Measurements from ENCODE around the gene PTPRR. TPM values are rescaled to one million over a fixed set of nuclear protein-coding genes. Genes with fewer than 3 reads are reported as not detected.

The PTPRR gene
- total RNA-seq, 4 donors from 2014 or later: 0.19 TPM; not detected in 3

GRCh38 chr12:70756791-70757190 lies 163.7 kb downstream of the PTPRR start:
- no peak for DNase-seq
- WGBS, 2 donors: 20 to 23% methylated on average over 2 of the region's 2 CpGs
- H3K27ac ChIP-seq: no peak overlapping the region
- H3K36me3 ChIP-seq: no peaks in the 10 kb centered on the region
- H3K4me1 ChIP-seq: no peaks in the 10 kb centered on the region
- TF ChIP-seq POLR2A (IDR thresholded peaks at IDR 0.05) (no peak), CTCF (IDR thresholded peaks at IDR 0.05) (no peak)
- peaks cover 0 to 4% (median 0%) of the 10 kb centered on the region in 4 donors for H3K27me3 ChIP-seq
- H3K4me3 ChIP-seq: no peak overlapping the region
- intact Hi-C loops (cut with DNase I): no loop called here
- H3K9me3 ChIP-seq: no peaks in the 10 kb centered on the region

GRCh38 chr12:70756118-70756517 lies 164.4 kb downstream of the PTPRR start:
- no peak overlapping the region for H3K27ac ChIP-seq

GRCh38 chr12:70754330-70754741 lies 166.2 kb downstream of the PTPRR start:
- H3K4me3 ChIP-seq: no peak overlapping the region
- TF ChIP-seq POLR2A (IDR thresholded peaks at IDR 0.05) (no peak), CTCF (IDR thresholded peaks at IDR 0.05) (no peak)
- H3K27ac ChIP-seq: no peak overlapping the region
- intact Hi-C loops (cut with DNase I): no loop called here
- H3K9me3 ChIP-seq: no peaks in the 10 kb centered on the region
- H3K27me3 ChIP-seq: peaks cover 0 to 4% (median 0%) of the 10 kb centered on the region in 4 donors
- 48 to 54% methylated on average over 6 of the region's 6 CpGs for WGBS, 2 donors
- no peak for DNase-seq
- H3K36me3 ChIP-seq: no peaks in the 10 kb centered on the region
- no peaks in the 10 kb centered on the region for H3K4me1 ChIP-seq

More at GRCh38 chr12:70756118-70756517, 164.4 kb downstream of the PTPRR start:
- Histone ChIP-seq H3K27me3 (peaks cover 0 to 4% (median 0%) of the 10 kb centered on the region in 4 donors), H3K4me1 (no peaks in the 10 kb centered on the region), H3K36me3 (no peaks in the 10 kb centered on the region), H3K9me3 (no peaks in the 10 kb centered on the region), H3K4me3 (no peak overlapping the region)
- DNase-seq: no peak
- intact Hi-C loops (cut with DNase I): no loop called here
- TF ChIP-seq POLR2A (IDR thresholded peaks at IDR 0.05): no peak
- no peak for TF ChIP-seq CTCF (IDR thresholded peaks at IDR 0.05)
- WGBS, 2 donors: 14 to 22% methylated on average over 2 of the region's 2 CpGs

- Histone ChIP-seq H3K4me3 (no peak overlapping the region), H3K4me1 (no peaks in the 10 kb centered on the region), H3K27me3 (peaks cover 0 to 4% (median 0%) of the 10 kb centered on the region in 4 donors), H3K36me3 (no peaks in the 10 kb centered on the region), H3K9me3 (no peaks in the 10 kb centered on the region), H3K27ac (no peak overlapping the region)
- TF ChIP-seq POLR2A (IDR thresholded peaks at IDR 0.05) (no peak), CTCF (IDR thresholded peaks at IDR 0.05) (no peak)
- no peak for DNase-seq
- intact Hi-C loops (cut with DNase I): no loop called here
- WGBS, 2 donors: 51 to 75% methylated on average over 3 of the region's 3 CpGs
Observed at GRCh38 chr12:70752327-70752726, 168.2 kb downstream of the PTPRR start.

GRCh38 chr12:70749931-70750330 lies 170.6 kb downstream of the PTPRR start:
- DNase-seq: no peak
- H3K9me3 ChIP-seq: no peaks in the 10 kb centered on the region
- H3K27ac ChIP-seq: no peak overlapping the region
- intact Hi-C loops (cut with DNase I): no loop called here
- WGBS, 2 donors: 79 to 93% methylated on average over 2 of the region's 2 CpGs
- no peaks in the 10 kb centered on the region for H3K4me1 ChIP-seq
- no peaks in the 10 kb centered on the region for H3K36me3 ChIP-seq
- H3K27me3 ChIP-seq: peaks cover 0 to 4% (median 0%) of the 10 kb centered on the region in 4 donors
- TF ChIP-seq CTCF (IDR thresholded peaks at IDR 0.05) (no peak), POLR2A (IDR thresholded peaks at IDR 0.05) (no peak)
- no peak overlapping the region for H3K4me3 ChIP-seq

Measured in esophagus squamous epithelium (tissue), 5 donors.